K562 (cell line): ENCODE results near the gene RASGRP2. TPM values are rescaled to one million over a fixed set of nuclear protein-coding genes. Genes with fewer than 3 reads are reported as not detected.

Experiments used
- BACH1 ChIP-seq: fragments of 200-800 bp; sonication (Bioruptor generic); IDR thresholded peaks from 2 replicates; pipeline ENCODE4 v1.6.1; 2016; ENCODE audit warnings: missing genetic modification characterization, missing compliant biosample characterization
- BRD9 ChIP-seq: fragments of 450-650 bp; IDR thresholded peaks from 2 replicates; pipeline ENCODE4 v1.6.1; 2018; ENCODE audit warnings: low read depth; ENCODE audit not compliant: partially characterized antibody
- CHD1 ChIP-seq: fragments of 200-600 bp; sonication (generic); IDR thresholded peaks from one replicate; pipeline ENCODE4 v1.6.1; 2012; ENCODE audit warnings: mild to moderate bottlenecking, moderate library complexity, low read length, inconsistent platforms
- CSDE1 ChIP-seq, 2 experiments: fragments of 450-650 bp; IDR thresholded peaks; 2 replicates each; pipeline ENCODE4 v1.6.1; 2016; ENCODE audit warnings: mild to moderate bottlenecking in 1 of 2
- FOXP1 ChIP-seq: sonication (generic); formaldehyde crosslinking; IDR thresholded peaks from 2 replicates; pipeline ENCODE4 v1.8.0; 2022; ENCODE audit warnings: mild to moderate bottlenecking, missing genetic modification reagents
- FUS ChIP-seq: fragments of 200-400 bp; formaldehyde crosslinking; optimal IDR thresholded peaks from 2 replicates; pipeline ENCODE3; 2017; ENCODE audit warnings: low read depth, low read length
- HMGN3 ChIP-seq: IDR thresholded peaks from 2 replicates; pipeline ENCODE4 v1.6.1; 2011; ENCODE audit warnings: borderline replicate concordance, low read depth, mild to moderate bottlenecking, mixed read lengths, low read length; ENCODE audit not compliant: insufficient read length; ENCODE audit errors: extremely low read depth
- MEF2D ChIP-seq: conservative IDR thresholded peaks from 2 replicates; pipeline ENCODE4 v1.6.1; 2016; ENCODE audit warnings: low read depth, missing genetic modification characterization, missing compliant biosample characterization
- SRSF7 ChIP-seq: fragments of 200-400 bp; formaldehyde crosslinking; optimal IDR thresholded peaks from 2 replicates; pipeline ENCODE3; 2017; ENCODE audit warnings: mild to moderate bottlenecking, low read depth, low read length
- STAG1 ChIP-seq: sonication (generic); formaldehyde crosslinking; IDR thresholded peaks from 2 replicates; pipeline ENCODE4 v1.5.0; 2020; ENCODE audit warnings: missing genetic modification reagents, borderline replicate concordance
- XRCC5 ChIP-seq: fragments of 200-400 bp; formaldehyde crosslinking; IDR thresholded peaks from 2 replicates; pipeline ENCODE4 v1.6.1; 2017; ENCODE audit warnings: low read depth, mild to moderate bottlenecking, low read length
- YY1 ChIP-seq, 3 experiments: IDR thresholded peaks; 2 replicates each; pipeline ENCODE4 v1.6.1; 2011; ENCODE audit warnings: low read length in 2 of 3, mild to moderate bottlenecking in 2 of 3, moderate library complexity in 2 of 3, borderline replicate concordance in 1 of 3, control low read depth in 1 of 3, low read depth in 1 of 3; ENCODE audit not compliant: insufficient read depth in 3 of 3, insufficient replicate concordance in 2 of 3, control insufficient read depth in 1 of 3, insufficient read length in 1 of 3; ENCODE audit errors: extremely low read depth in 1 of 3
- ZBTB8A ChIP-seq: fragments of 450-650 bp; IDR thresholded peaks from 2 replicates; pipeline ENCODE4 v1.6.1; 2018; ENCODE audit warnings: mild to moderate bottlenecking, moderate library complexity; ENCODE audit not compliant: partially characterized antibody
- ZC3H8 ChIP-seq: fragments of 450-650 bp; IDR thresholded peaks from 2 replicates; pipeline ENCODE4 v1.6.1; 2017
- ZNF12 ChIP-seq: sonication (generic); formaldehyde crosslinking; IDR thresholded peaks from 2 replicates; pipeline ENCODE4 v1.4.0; 2020; ENCODE audit warnings: mild to moderate bottlenecking, missing genetic modification reagents
- ZNF24 ChIP-seq: fragments of 450-650 bp; IDR thresholded peaks from 2 replicates; pipeline ENCODE4 v1.6.1; 2016
- polyA plus RNA-seq, 8 experiments: library from polyadenylated mRNA; depleted of rRNA in 4 of 8; stranded (reverse) in 5 of 8; unstranded in 3 of 8; fragments of >200 nt; fragmentation: Nextera tagmentation in 2 of 8; fragmentation: Illumina TruSeq in 1 of 8; extraction: Ambion mirVana in 2 of 8; extraction: Trizol in 1 of 8; gene quantifications; 2 replicates each; pipeline versions ENCODE4 v1.2.1 to v1.2.3, GENCODE V29; 2011 to 2014; ENCODE audit warnings: inconsistent platforms in 1 of 8, missing spikeins in 1 of 8
- total RNA-seq, 7 experiments: library from RNA; depleted of rRNA in 6 of 7; stranded (reverse); fragments of >200 nt in 6 of 7; fragmentation: Illumina TruSeq in 2 of 7; extraction: Trizol in 2 of 7; gene quantifications; 2 replicates each; pipeline versions ENCODE4 v1.2.1 to v1.2.3, GENCODE V29; 2011 to 2021; ENCODE audit warnings: low replicate concordance in 1 of 7
- TF ChIP-seq, protein P1 (sequence below): fragments of 200-600 bp; sonication (generic); IDR thresholded peaks from one replicate; pipeline ENCODE4 v1.6.1; 2012; ENCODE audit warnings: mild to moderate bottlenecking, low read depth, low read length, inconsistent platforms
- TF ChIP-seq, protein P2 (sequence below): sonication (generic); formaldehyde crosslinking; IDR thresholded peaks from 2 replicates; pipeline ENCODE4 v1.5.0; 2020; ENCODE audit warnings: missing genetic modification reagents

Gene RASGRP2
- total and polyA plus RNA-seq, 9 of the 15 experiments (the other 6 are each of a cell fraction or from before 2014, with no cell fraction given), result 0.87 to 22.7 (median 5.5) TPM

DNA sequence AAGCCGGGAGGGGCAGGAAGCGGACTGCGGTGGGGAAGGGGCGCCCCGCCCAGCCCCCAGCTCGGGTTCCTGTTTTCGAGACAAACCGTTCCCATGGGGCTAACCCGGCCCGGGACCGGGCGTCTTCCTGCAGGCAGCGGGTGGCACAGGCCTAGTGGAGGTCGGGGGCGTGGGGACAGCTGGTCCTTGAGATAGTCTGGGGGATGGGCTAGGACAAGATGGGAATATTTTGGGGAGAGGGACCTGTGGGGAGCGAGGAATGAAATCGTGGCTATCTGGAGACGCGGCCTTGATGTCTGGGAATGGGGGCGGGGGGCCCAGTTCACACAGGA lies 1.2 kb upstream of the RASGRP2 start (continued):
- TF ChIP-seq, protein P1, sequence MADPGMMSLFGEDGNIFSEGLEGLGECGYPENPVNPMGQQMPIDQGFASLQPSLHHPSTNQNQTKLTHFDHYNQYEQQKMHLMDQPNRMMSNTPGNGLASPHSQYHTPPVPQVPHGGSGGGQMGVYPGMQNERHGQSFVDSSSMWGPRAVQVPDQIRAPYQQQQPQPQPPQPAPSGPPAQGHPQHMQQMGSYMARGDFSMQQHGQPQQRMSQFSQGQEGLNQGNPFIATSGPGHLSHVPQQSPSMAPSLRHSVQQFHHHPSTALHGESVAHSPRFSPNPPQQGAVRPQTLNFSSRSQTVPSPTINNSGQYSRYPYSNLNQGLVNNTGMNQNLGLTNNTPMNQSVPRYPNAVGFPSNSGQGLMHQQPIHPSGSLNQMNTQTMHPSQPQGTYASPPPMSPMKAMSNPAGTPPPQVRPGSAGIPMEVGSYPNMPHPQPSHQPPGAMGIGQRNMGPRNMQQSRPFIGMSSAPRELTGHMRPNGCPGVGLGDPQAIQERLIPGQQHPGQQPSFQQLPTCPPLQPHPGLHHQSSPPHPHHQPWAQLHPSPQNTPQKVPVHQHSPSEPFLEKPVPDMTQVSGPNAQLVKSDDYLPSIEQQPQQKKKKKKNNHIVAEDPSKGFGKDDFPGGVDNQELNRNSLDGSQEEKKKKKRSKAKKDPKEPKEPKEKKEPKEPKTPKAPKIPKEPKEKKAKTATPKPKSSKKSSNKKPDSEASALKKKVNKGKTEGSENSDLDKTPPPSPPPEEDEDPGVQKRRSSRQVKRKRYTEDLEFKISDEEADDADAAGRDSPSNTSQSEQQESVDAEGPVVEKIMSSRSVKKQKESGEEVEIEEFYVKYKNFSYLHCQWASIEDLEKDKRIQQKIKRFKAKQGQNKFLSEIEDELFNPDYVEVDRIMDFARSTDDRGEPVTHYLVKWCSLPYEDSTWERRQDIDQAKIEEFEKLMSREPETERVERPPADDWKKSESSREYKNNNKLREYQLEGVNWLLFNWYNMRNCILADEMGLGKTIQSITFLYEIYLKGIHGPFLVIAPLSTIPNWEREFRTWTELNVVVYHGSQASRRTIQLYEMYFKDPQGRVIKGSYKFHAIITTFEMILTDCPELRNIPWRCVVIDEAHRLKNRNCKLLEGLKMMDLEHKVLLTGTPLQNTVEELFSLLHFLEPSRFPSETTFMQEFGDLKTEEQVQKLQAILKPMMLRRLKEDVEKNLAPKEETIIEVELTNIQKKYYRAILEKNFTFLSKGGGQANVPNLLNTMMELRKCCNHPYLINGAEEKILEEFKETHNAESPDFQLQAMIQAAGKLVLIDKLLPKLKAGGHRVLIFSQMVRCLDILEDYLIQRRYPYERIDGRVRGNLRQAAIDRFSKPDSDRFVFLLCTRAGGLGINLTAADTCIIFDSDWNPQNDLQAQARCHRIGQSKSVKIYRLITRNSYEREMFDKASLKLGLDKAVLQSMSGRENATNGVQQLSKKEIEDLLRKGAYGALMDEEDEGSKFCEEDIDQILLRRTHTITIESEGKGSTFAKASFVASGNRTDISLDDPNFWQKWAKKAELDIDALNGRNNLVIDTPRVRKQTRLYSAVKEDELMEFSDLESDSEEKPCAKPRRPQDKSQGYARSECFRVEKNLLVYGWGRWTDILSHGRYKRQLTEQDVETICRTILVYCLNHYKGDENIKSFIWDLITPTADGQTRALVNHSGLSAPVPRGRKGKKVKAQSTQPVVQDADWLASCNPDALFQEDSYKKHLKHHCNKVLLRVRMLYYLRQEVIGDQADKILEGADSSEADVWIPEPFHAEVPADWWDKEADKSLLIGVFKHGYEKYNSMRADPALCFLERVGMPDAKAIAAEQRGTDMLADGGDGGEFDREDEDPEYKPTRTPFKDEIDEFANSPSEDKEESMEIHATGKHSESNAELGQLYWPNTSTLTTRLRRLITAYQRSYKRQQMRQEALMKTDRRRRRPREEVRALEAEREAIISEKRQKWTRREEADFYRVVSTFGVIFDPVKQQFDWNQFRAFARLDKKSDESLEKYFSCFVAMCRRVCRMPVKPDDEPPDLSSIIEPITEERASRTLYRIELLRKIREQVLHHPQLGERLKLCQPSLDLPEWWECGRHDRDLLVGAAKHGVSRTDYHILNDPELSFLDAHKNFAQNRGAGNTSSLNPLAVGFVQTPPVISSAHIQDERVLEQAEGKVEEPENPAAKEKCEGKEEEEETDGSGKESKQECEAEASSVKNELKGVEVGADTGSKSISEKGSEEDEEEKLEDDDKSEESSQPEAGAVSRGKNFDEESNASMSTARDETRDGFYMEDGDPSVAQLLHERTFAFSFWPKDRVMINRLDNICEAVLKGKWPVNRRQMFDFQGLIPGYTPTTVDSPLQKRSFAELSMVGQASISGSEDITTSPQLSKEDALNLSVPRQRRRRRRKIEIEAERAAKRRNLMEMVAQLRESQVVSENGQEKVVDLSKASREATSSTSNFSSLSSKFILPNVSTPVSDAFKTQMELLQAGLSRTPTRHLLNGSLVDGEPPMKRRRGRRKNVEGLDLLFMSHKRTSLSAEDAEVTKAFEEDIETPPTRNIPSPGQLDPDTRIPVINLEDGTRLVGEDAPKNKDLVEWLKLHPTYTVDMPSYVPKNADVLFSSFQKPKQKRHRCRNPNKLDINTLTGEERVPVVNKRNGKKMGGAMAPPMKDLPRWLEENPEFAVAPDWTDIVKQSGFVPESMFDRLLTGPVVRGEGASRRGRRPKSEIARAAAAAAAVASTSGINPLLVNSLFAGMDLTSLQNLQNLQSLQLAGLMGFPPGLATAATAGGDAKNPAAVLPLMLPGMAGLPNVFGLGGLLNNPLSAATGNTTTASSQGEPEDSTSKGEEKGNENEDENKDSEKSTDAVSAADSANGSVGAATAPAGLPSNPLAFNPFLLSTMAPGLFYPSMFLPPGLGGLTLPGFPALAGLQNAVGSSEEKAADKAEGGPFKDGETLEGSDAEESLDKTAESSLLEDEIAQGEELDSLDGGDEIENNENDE, result no peak
- TF ChIP-seq HMGN3, result peak; percentile 79
- no peak for TF ChIP-seq XRCC5
- peak in 1 of 3 experiments; percentile 14 for TF ChIP-seq YY1 (IDR thresholded peaks at IDR 0.05; ENCODE audit: borderline replicate concordance in 1 of 3, control insufficient read depth in 1 of 3, extremely low read depth in 1 of 3, insufficient read depth in 3 of 3, insufficient read length in 1 of 3, insufficient replicate concordance in 2 of 3, low read depth in 1 of 3, low read length in 2 of 3)
- no peak for TF ChIP-seq FUS
- TF ChIP-seq BACH1 (tag), result no peak
- no peak for TF ChIP-seq BRD9
- TF ChIP-seq ZNF12 (CRISPR knock-in tag), result 0 out of 2 replicates have a peak, but pooled peaks have one; percentile 49
- TF ChIP-seq CHD1, result peak; percentile 84
- TF ChIP-seq STAG1 (CRISPR knock-in tag), result peak; percentile 40; the same call in 1 of the 2 replicates
- TF ChIP-seq ZC3H8, result no peak
- TF ChIP-seq ZBTB8A, result no peak
- TF ChIP-seq FOXP1 (CRISPR knock-in tag), result peak; percentile 74; the same call in 1 of the 2 replicates
- TF ChIP-seq ZNF24, result no peak
- TF ChIP-seq MEF2D (tag), result no peak
- no peak for TF ChIP-seq SRSF7
- TF ChIP-seq, protein P2, sequence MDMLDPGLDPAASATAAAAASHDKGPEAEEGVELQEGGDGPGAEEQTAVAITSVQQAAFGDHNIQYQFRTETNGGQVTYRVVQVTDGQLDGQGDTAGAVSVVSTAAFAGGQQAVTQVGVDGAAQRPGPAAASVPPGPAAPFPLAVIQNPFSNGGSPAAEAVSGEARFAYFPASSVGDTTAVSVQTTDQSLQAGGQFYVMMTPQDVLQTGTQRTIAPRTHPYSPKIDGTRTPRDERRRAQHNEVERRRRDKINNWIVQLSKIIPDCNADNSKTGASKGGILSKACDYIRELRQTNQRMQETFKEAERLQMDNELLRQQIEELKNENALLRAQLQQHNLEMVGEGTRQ (CRISPR knock-in tag), result no peak
- no peak for TF ChIP-seq CSDE1 (IDR thresholded peaks at IDR 0.05)
